ENCODE measurements around the gene CABP4. TPM values are rescaled to one million over a fixed set of nuclear protein-coding genes. Genes with fewer than 3 reads are reported as not detected.

CABP4 gene
- 1 to 10 TPM in 3 of 4 donors, under 1 TPM in 1; 0.65 to 4.6 (median 3.0) TPM for total RNA-seq

- DNase-seq (ENCODE audit: low spot score): no peak
- ATAC-seq (ENCODE audit: low FRiP score): no peak
- TF ChIP-seq CTCF (IDR thresholded peaks at IDR 0.05): no peak
These were observed at the start of gene CABP4 for GRCh38 chr11:67455054-67455453. Gene CABP4 (plus strand): TSS chr11:67455354. CDS start chr11:67455424, 70 bp downstream.

- TF ChIP-seq CTCF (IDR thresholded peaks at IDR 0.05): no peak
- DNase-seq (ENCODE audit: low spot score) (no peak), ATAC-seq (ENCODE audit: low FRiP score) (no peak)
These were observed 49.3 kb upstream of the CABP4 start for GRCh38 chr11:67405688-67406339.

- ATAC-seq (ENCODE audit: low FRiP score) (no peak), DNase-seq (ENCODE audit: low spot score) (no peak)
- TF ChIP-seq CTCF (IDR thresholded peaks at IDR 0.05): no peak
These were observed 48.7 kb upstream of the CABP4 start for GRCh38 chr11:67406420-67406968.

GRCh38 chr11:67406969-67407687 lies 48.0 kb upstream of the CABP4 start:
- ATAC-seq (ENCODE audit: low FRiP score) (no peak), DNase-seq (ENCODE audit: low spot score) (no peak)

GRCh38 chr11:67407688-67408163 lies 47.4 kb upstream of the CABP4 start:
- no peak for TF ChIP-seq CTCF (IDR thresholded peaks at IDR 0.05)
- ATAC-seq (ENCODE audit: low FRiP score) (no peak), DNase-seq (ENCODE audit: low spot score) (no peak)

More at GRCh38 chr11:67406969-67407687, 48.0 kb upstream of the CABP4 start:
- no peak for TF ChIP-seq CTCF (IDR thresholded peaks at IDR 0.05)

- TF ChIP-seq CTCF (IDR thresholded peaks at IDR 0.05): no peak
- DNase-seq (ENCODE audit: low spot score) (no peak), ATAC-seq (ENCODE audit: low FRiP score) (no peak)
These were observed 46.5 kb upstream of the CABP4 start for GRCh38 chr11:67408437-67409200.

All from omental fat pad (tissue), 4 donors.